GM18870 (cell line): Measurements from ENCODE around the gene TLE7.
A peak's percentile ranks its signal among the peaks of the same experiment; 100 is the strongest.

Experiments used
- ATAC-seq: cut with Tn5 transposase; IDR thresholded peaks from one replicate; pipeline ENCODE4 v1.9.1; 2021; ENCODE audit warnings: moderate library complexity; ENCODE audit not compliant: unreplicated experiment

Gene TLE7

GRCh38 chr16:71442051-71442440 lies at the start of gene TLE7:
TSS of gene TLE7 (minus strand) at chr16:71442054. CDS start at chr16:71433324, 8,730 bp downstream.
- ATAC-seq = no peak

- no peak for ATAC-seq
Observed at GRCh38 chr16:71491054-71491453, 49.2 kb upstream of the TLE7 start.

- ATAC-seq = no peak
Observed at GRCh38 chr16:71490361-71490760, 48.5 kb upstream of the TLE7 start.

GRCh38 chr16:71489122-71489521 lies 47.3 kb upstream of the TLE7 start, which contains the start of gene ZNF19:
TSS of gene ZNF19 (minus strand) at chr16:71489324. CDS start at chr16:71482114, 7,210 bp downstream.
- ATAC-seq = no peak

GRCh38 chr16:71484006-71484893 lies 42.4 kb upstream of the TLE7 start:
- peak; percentile 80 for ATAC-seq

- ATAC-seq = no peak
Observed at GRCh38 chr16:71482569-71482968, 40.7 kb upstream of the TLE7 start.

GRCh38 chr16:71480956-71481355 lies 39.1 kb upstream of the TLE7 start:
- no peak for ATAC-seq

- ATAC-seq = no peak
Observed at GRCh38 chr16:71479420-71479819, 37.6 kb upstream of the TLE7 start.

- ATAC-seq = no peak
Observed at GRCh38 chr16:71476457-71477124, 34.7 kb upstream of the TLE7 start.

- ATAC-seq = no peak
Observed at GRCh38 chr16:71474864-71475263, 33.0 kb upstream of the TLE7 start.

- no peak for ATAC-seq
Observed at GRCh38 chr16:71473891-71474290, 32.0 kb upstream of the TLE7 start.

GRCh38 chr16:71472931-71473330 lies 31.1 kb upstream of the TLE7 start:
- no peak for ATAC-seq

GRCh38 chr16:71472051-71472450 lies 30.2 kb upstream of the TLE7 start:
- no peak for ATAC-seq

- ATAC-seq = no peak
Observed at GRCh38 chr16:71467810-71468209, 26.0 kb upstream of the TLE7 start.

- no peak for ATAC-seq
Observed at GRCh38 chr16:71464231-71464630, 22.4 kb upstream of the TLE7 start.

GRCh38 chr16:71461686-71462648 lies 20.1 kb upstream of the TLE7 start, which contains the start of gene ZNF23:
TSS of gene ZNF23 (minus strand) at chr16:71462247. CDS start at chr16:71456796, 5,451 bp downstream.
- ATAC-seq = peak; percentile 73

GRCh38 chr16:71460941-71461340 lies 19.1 kb upstream of the TLE7 start:
- no peak for ATAC-seq

- no peak for ATAC-seq
Observed at GRCh38 chr16:71460236-71460635, 18.4 kb upstream of the TLE7 start.

- ATAC-seq = no peak
Observed at GRCh38 chr16:71459510-71459909, 17.7 kb upstream of the TLE7 start.

GRCh38 chr16:71456801-71457200 lies 14.9 kb upstream of the TLE7 start:
- no peak for ATAC-seq

GRCh38 chr16:71453036-71453435 lies 11.2 kb upstream of the TLE7 start:
- ATAC-seq = no peak
